GM19455 (cell line): ENCODE data around the gene GNB1L.

ENCODE experiments used
- ATAC-seq: cut with Tn5 transposase; IDR thresholded peaks from one replicate; pipeline ENCODE4 v1.9.1; 2021; ENCODE audit not compliant: unreplicated experiment

GNB1L gene

GRCh38 chr22:19877626-19878339 lies 23.1 kb upstream of the GNB1L start:
- ATAC-seq = no peak

DNA sequence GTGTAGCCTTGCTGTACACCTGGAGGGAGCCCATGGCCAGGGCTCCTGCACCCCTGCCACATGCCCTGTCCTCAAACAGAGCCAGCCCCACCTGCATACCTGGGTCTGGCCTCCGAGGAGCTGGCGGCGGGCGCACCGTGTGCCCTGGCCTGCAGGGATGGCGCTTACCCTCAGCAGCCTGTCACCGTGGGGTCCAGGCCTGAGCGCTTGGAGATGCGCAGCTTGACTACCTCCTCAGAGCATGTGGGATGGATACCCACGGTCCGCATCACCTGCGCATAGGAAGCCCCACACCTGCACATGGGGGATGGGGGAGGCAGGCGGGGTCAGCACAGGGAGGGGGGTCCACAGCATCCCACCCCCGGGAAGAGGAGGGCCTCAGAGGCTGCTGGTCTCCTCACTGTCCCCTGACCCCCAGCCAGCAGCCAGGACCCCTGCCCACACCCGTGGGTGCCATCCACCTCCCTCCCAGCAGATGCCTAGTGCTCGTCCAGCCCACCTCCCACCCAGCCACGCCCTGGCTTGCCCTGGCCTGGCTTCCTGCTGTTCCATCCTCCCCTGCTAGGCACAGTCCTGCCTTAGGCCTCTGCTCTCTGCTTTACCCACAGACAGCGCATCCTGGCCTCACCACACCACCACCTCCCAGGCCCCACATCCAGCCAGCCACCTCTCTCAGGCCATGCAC lies 22.4 kb upstream of the GNB1L start:
- ATAC-seq = no peak

- ATAC-seq = no peak
These were observed 21.8 kb upstream of the GNB1L start for GRCh38 chr22:19876314-19876940.

- no peak for ATAC-seq
These were observed 21.0 kb upstream of the GNB1L start for GRCh38 chr22:19875531-19876313.

GRCh38 chr22:19875061-19875530 lies 20.4 kb upstream of the GNB1L start:
- ATAC-seq = no peak

DNA sequence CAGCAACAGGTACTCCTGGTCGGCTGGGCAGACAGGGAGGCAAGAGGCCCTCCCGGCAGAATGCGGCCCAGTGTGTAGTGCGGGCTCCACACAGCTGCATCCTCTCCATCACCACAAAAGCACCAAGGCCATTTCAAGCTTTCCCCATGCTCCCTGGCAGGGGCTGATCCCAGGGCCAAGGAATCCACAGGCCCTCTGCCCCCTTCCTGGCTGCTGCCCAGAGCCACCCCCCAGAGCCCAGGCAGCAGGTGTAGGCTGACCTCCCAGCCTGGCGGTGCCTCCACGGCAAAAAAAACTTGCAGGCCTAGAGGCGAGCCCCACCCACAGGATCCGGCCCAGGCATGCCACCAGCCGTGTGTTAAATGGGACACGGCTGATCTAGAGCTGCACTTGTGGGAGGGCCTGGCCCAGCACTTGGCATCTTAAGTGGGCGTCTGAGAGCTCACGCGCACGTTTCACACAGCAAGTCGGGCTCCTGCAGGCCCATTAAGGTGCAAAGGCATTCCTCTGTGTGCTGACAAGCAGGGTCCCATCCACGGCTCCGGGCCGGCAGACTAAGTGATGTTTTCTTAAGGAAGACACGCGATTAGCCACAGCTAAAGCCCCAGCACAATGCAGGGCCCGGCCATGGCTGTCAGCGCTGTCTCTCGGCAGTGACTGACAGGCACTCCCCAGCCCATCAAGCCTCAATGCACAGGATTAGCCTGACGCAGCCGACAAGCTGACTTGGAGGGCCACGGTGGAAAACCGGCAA lies 19.8 kb upstream of the GNB1L start:
- ATAC-seq = no peak

DNA sequence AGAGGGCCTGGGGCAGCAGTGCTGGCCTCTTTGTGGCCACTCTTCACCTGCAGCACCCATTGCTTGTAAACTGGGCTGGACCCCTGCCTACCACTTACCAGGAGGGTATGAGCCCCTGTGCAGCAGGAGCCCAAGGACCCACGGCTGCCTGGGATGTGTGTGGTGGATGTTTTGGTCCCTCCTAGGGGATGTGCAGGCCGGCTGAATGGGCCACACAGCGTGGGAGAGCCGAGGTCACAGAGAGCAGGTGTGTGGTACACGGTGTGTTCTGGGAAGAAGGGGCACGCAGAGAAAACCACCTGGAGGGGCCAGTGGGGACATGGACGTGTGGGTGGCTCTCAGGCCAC lies 19.3 kb upstream of the GNB1L start:
- no peak for ATAC-seq

DNA sequence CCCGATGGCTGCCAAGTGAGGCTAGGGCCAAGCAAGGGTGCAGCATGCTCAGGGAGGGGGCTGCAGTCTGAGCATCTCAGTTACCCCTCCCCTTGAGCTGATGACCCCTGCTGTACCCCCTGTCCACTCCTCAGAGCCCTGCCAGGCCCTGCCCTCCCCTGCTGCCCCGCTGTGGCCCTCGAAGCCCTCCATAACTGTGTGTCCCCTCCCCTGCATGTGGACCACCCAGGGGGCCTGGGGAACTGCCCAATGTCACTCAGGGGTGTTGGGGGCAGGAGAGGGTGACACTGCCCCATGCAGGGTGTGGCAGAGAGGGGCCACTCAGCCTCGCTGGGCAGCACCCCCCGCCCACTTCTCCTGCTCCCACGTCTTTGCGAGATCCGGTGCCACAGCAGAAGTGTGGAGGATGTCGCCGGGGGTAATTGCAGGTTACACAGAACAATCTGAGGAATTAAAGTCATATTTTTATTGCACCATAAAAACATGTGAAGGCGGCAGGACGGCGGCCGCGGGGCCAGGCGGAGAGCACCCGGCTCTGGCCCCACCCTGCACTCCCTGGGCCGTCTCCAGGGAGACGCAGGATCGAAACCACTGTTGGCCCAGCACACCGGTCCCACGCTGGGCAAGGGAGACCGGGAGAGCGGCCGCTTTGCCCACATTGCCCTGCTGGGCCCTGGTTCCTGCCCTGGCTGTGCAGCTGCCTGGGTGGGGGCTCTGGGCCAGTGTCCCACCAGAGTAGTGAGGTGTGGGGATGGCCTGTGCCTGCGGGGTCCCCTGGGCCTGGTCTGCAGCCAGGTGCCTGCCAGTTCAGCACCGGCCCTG lies 18.7 kb upstream of the GNB1L start:
- no peak for ATAC-seq

DNA sequence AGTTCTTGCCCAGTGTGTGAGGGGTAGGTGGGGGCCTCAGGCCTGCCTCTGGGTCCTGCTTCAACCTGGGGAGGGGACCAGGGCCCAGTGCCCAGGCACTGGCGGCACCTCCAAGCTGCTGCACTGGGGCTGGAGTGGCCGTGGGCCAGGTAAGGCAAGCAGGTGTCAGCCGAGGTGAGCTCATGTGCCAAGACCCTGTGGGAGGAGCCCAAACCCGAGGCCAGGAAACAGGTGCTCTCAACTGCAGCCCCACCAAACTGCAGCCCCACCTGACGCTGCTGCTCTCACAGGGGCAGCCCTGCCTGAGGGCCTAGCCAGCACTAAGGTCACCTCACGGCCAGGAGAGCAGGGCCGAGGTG lies 18.1 kb upstream of the GNB1L start:
- ATAC-seq = no peak

GRCh38 chr22:19871845-19872778 lies 17.4 kb upstream of the GNB1L start:
- no peak for ATAC-seq

GRCh38 chr22:19871023-19871844 lies 16.6 kb upstream of the GNB1L start:
- ATAC-seq = no peak

- no peak for ATAC-seq
These were observed 15.7 kb upstream of the GNB1L start for GRCh38 chr22:19870153-19871022.

DNA sequence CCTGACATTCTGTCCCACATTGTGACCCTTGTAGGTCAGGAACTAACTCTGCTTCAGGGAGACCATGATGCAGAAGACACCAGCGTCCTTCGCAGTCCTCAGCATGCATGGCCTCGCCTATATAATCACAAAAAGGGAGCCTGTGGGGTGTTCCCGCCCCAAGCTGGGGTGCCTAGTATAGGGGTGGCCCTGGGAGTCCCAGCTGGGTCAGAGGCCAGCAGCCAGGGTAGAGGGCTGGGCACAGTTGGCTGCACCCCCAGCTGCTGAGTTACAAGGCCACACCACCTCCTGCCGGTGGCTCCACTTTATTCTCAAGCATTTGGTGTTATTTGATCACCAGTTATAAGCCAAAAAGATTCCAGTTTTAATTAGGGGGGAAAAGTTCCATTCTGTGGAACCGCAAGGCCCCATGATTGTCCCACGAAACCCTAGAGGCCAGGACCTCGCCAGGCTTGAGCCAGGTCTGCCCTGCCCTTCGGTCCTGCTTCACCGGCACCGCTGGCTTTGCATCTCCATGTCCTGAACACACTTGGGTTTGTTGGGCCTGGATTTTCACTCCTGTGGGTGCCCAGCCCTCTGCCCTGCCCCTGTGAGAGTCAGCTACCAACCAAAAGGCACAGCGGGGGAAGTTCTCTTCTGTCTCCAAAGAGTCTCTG lies 15.0 kb upstream of the GNB1L start:
- no peak for ATAC-seq

GRCh38 chr22:19868773-19869471 lies 14.2 kb upstream of the GNB1L start:
- ATAC-seq = no peak

- no peak for ATAC-seq
These were observed 13.7 kb upstream of the GNB1L start for GRCh38 chr22:19868333-19868732.

DNA sequence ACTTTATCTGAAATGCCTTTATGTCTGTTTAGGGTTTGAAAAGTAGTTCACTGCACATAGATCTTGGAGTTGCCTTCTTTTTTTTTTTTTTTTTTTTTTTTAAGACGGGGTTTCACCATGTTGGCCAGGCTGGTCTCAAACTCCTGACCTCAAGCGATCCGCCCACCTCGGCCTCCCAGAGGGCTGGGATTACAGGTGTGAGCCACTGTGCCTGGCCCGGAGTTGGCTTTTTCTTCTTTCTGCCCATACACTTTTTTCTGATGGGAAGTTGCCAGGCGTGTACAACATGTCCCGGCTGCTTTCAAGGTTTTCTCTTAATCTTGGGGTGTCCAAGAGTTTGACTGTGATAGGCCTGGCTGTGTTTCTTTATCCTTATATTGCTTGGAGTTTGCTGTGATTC lies 12.9 kb upstream of the GNB1L start:
- ATAC-seq = no peak
